H1 (cell line): ENCODE data around the gene MIR17HG. TPM values are rescaled to one million over a fixed set of nuclear protein-coding genes. Genes with fewer than 3 reads are reported as not detected.

ENCODE experiments used
- CTCF ChIA-PET: fragments of 300-600 bp; sonication (Branson Sonifier 250); formaldehyde crosslinking; loops from one replicate; lab custom pipeline; 2021; ENCODE audit not compliant: partially characterized antibody; lab: Charles Lee
- POLR2A ChIA-PET: fragments of 300-600 bp; sonication (Branson Sonifier 250); formaldehyde crosslinking; loops from one replicate; lab custom pipeline; 2021; ENCODE audit warnings: inconsistent platforms; ENCODE audit not compliant: partially characterized antibody; lab: Charles Lee
- DNase-seq, 2 experiments: peaks; one replicate each; pipeline versions ENCODE4 v3.0.0 to v3.0.0-alpha.2; 2010 to 2022; ENCODE audit warnings: low spot score in 2 of 2, low read depth in 1 of 2, mixed read lengths in 1 of 2
- FAIRE-seq: peaks from 2 replicates; lab custom pipeline; 2011; peaks lifted over from hg19 to GRCh38; lab: Jason Lieb, UNC
- H2AFZ ChIP-seq: 2 replicates; pipeline ENCODE4 v1.8.1; 2012; ENCODE audit warnings: low read length, inconsistent platforms
- H2AK5ac ChIP-seq: 2 replicates; pipeline ENCODE4 v1.6.1; 2013; ENCODE audit warnings: low read depth, low read length
- H2BK120ac ChIP-seq: replicated peaks from 2 replicates; pipeline ENCODE3; 2013; ENCODE audit warnings: low read depth, low read length, inconsistent platforms
- H2BK12ac ChIP-seq: 2 replicates; pipeline ENCODE4 v1.6.1; 2013; ENCODE audit warnings: low read depth, low read length
- H2BK15ac ChIP-seq: 2 replicates; pipeline ENCODE4 v1.6.1; 2013; ENCODE audit warnings: low read length
- H2BK20ac ChIP-seq: 2 replicates; pipeline ENCODE4 v1.6.1; 2013; ENCODE audit warnings: low read length
- H2BK5ac ChIP-seq: 2 replicates; pipeline ENCODE4 v1.6.1; 2013; ENCODE audit warnings: low read depth, low read length
- H3K14ac ChIP-seq: 2 replicates; pipeline ENCODE4 v1.6.1; 2013; ENCODE audit warnings: inconsistent platforms; ENCODE audit not compliant: insufficient read length
- H3K18ac ChIP-seq: 2 replicates; pipeline ENCODE4 v1.6.1; 2013; ENCODE audit warnings: low read length; ENCODE audit errors: extremely low read depth
- H3K23ac ChIP-seq: 2 replicates; pipeline ENCODE4 v1.6.1; 2013; ENCODE audit warnings: inconsistent platforms; ENCODE audit not compliant: insufficient read length
- H3K23me2 ChIP-seq: 2 replicates; pipeline ENCODE4 v1.6.1; 2013; ENCODE audit warnings: low read depth, low read length
- H3K27ac ChIP-seq: 2 replicates; pipeline ENCODE4 v1.6.1; 2011; ENCODE audit warnings: low read depth, low read length, inconsistent platforms
- H3K27me3 ChIP-seq, 4 experiments: replicated peaks in 1 of 4; 1 replicate in 1 of 4; 2 replicates in 3 of 4; pipeline versions ENCODE4 v1.6.1 to v1.8.1; 2011 to 2013; ENCODE audit warnings: low read length in 3 of 4, mild to moderate bottlenecking in 3 of 4, inconsistent platforms in 2 of 4, mixed read lengths in 2 of 4, moderate library complexity in 1 of 4; ENCODE audit not compliant: control insufficient read depth in 3 of 4, insufficient read depth in 3 of 4; ENCODE audit errors: extremely low read depth in 1 of 4
- H3K36me3 ChIP-seq, 4 experiments: 2 replicates each; pipeline versions ENCODE4 v1.6.1 to v1.8.1; 2011 to 2013; ENCODE audit warnings: mild to moderate bottlenecking in 4 of 4, low read length in 3 of 4, moderate library complexity in 2 of 4, control low read depth in 1 of 4, inconsistent platforms in 1 of 4; ENCODE audit not compliant: insufficient read depth in 4 of 4, control insufficient read depth in 2 of 4
- H3K4ac ChIP-seq: replicated peaks from 2 replicates; pipeline ENCODE3; 2013; ENCODE audit warnings: low read length, low read depth, mixed read lengths, inconsistent platforms; ENCODE audit not compliant: insufficient read length
- H3K4me1 ChIP-seq, 4 experiments: replicated peaks in 1 of 4; 1 replicate in 1 of 4; 2 replicates in 3 of 4; pipeline versions ENCODE4 v1.6.1 to v1.8.1; 2011 to 2013; ENCODE audit warnings: low read length in 3 of 4, inconsistent platforms in 2 of 4, mixed read lengths in 1 of 4; ENCODE audit not compliant: insufficient read depth in 4 of 4, control insufficient read depth in 3 of 4
- H3K4me2 ChIP-seq, 2 experiments: 2 replicates each; pipeline versions ENCODE4 v1.6.1 to v1.8.1; 2011 to 2013; ENCODE audit warnings: low read depth in 2 of 2, low read length in 2 of 2, control low read depth in 1 of 2, inconsistent platforms in 1 of 2, mild to moderate bottlenecking in 1 of 2; ENCODE audit not compliant: insufficient read depth in 1 of 2
- H3K4me3 ChIP-seq, 4 experiments: fragments of 200-600, 300-600 bp in 1 of 4; sonication (generic), shearing (Covaris generic), sonication (Bioruptor Twin) in 1 of 4; 2 replicates each; pipeline versions ENCODE4 v1.5.1 to v1.8.1; 2011 to 2016; ENCODE audit warnings: low read length in 4 of 4, low read depth in 3 of 4, control low read depth in 2 of 4, inconsistent platforms in 2 of 4, mild to moderate bottlenecking in 2 of 4, mixed read lengths in 1 of 4, moderate library complexity in 1 of 4; ENCODE audit not compliant: insufficient read depth in 2 of 4; ENCODE audit errors: extremely low read depth in 1 of 4
- H3K56ac ChIP-seq: replicated peaks from 2 replicates; pipeline ENCODE3; 2013; ENCODE audit warnings: low read depth, mild to moderate bottlenecking, mixed read lengths, low read length, inconsistent platforms; ENCODE audit not compliant: insufficient read length
- H3K79me1 ChIP-seq: 2 replicates; pipeline ENCODE4 v1.6.1; 2013; ENCODE audit warnings: low read depth, low read length, control low read depth
- H3K79me2 ChIP-seq, 2 experiments: 2 replicates each; pipeline versions ENCODE4 v1.6.1 to v1.8.1; 2012 to 2013; ENCODE audit warnings: low read length in 2 of 2, mild to moderate bottlenecking in 2 of 2, inconsistent platforms in 1 of 2; ENCODE audit not compliant: insufficient read depth in 2 of 2, control insufficient read depth in 1 of 2
- H3K9ac ChIP-seq, 4 experiments: replicated peaks in 1 of 4; 1 replicate in 1 of 4; 2 replicates in 3 of 4; pipeline versions ENCODE4 v1.6.1 to v1.8.1; 2011 to 2013; ENCODE audit warnings: low read depth in 3 of 4, low read length in 3 of 4, control low read depth in 2 of 4, mild to moderate bottlenecking in 2 of 4, moderate library complexity in 2 of 4, inconsistent platforms in 1 of 4; ENCODE audit errors: extremely low read depth in 1 of 4
- H3K9me3 ChIP-seq, 2 experiments: 2 replicates each; pipeline versions ENCODE4 v1.6.1 to v1.8.1; 2012 to 2013; ENCODE audit warnings: mild to moderate bottlenecking in 2 of 2, moderate library complexity in 2 of 2, control low read depth in 1 of 2, inconsistent platforms in 1 of 2, low read depth in 1 of 2, low read length in 1 of 2, mixed read lengths in 1 of 2; ENCODE audit not compliant: insufficient read depth in 2 of 2
- H4K20me1 ChIP-seq, 2 experiments: replicated peaks in 1 of 2; 2 replicates each; pipeline versions ENCODE3 to v1.8.1; 2011 to 2013; ENCODE audit warnings: inconsistent platforms in 2 of 2, low read length in 2 of 2, mild to moderate bottlenecking in 1 of 2; ENCODE audit not compliant: insufficient read depth in 2 of 2, control insufficient read depth in 1 of 2
- H4K5ac ChIP-seq: 2 replicates; pipeline ENCODE4 v1.6.1; 2013; ENCODE audit warnings: low read length, low read depth, mixed read lengths, inconsistent platforms; ENCODE audit not compliant: insufficient read length
- H4K8ac ChIP-seq: 2 replicates; pipeline ENCODE4 v1.8.0; 2013; ENCODE audit warnings: mild to moderate bottlenecking, moderate library complexity, low read length, inconsistent platforms; ENCODE audit not compliant: insufficient read depth; ENCODE audit errors: extremely low read depth
- H4K91ac ChIP-seq: replicated peaks from 2 replicates; pipeline ENCODE3; 2013; ENCODE audit warnings: low read length, mixed read lengths, inconsistent platforms; ENCODE audit not compliant: insufficient read length
- BCL11A ChIP-seq, 2 experiments: IDR thresholded peaks; one replicate each; pipeline ENCODE4 v1.6.1; 2011; ENCODE audit warnings: low read depth in 2 of 2, low read length in 2 of 2, mild to moderate bottlenecking in 2 of 2
- E2F6 ChIP-seq: IDR thresholded peaks from 2 replicates; pipeline ENCODE4 v1.6.1; 2012; ENCODE audit warnings: inconsistent platforms
- WGBS, 2 experiments: shearing (Covaris generic) in 1 of 2; methylation state at CpG; one replicate each; pipeline versions ENCODE4 v1.1.6 to v1.1.7; 2013 to 2015; ENCODE audit warnings: low lambda C conversion rate in 2 of 2, mixed read lengths in 2 of 2, inconsistent platforms in 1 of 2, low coverage in 1 of 2, missing lambda C conversion rate in 1 of 2; ENCODE audit not compliant: insufficient replicate concordance in 2 of 2, insufficient coverage in 1 of 2, insufficient read length in 1 of 2; ENCODE audit errors: extremely low coverage in 1 of 2, missing lambda C conversion rate in 1 of 2; 5-methylcytosine and 5-hydroxymethylcytosine counted together
- polyA plus RNA-seq, 7 experiments: library from polyadenylated mRNA; depleted of rRNA in 3 of 7; stranded (reverse) in 5 of 7; unstranded in 2 of 7; fragments of >200 nt in 5 of 7; fragments of 200-250 nt in 2 of 7; gene quantifications; 1 replicate in 5 of 7; 2 replicates in 1 of 7; 4 replicates in 1 of 7; pipeline versions ENCODE4 v1.2.1 to v1.2.3, GENCODE V29; 2011 to 2013; ENCODE audit warnings: missing spikeins in 2 of 7, mixed read lengths in 2 of 7
- total RNA-seq: library from RNA; stranded (reverse); fragmentation: NEBNext Ultra II Directional; extraction: Animal tissue kit (Norgen Biotek cat#: 25700); gene quantifications from 2 replicates; pipeline ENCODE4 v1.2.1, GENCODE V29; 2021

The MIR17HG gene
- total and polyA plus RNA-seq, 2 of the 8 experiments (the other 6 are each of a cell fraction or from before 2014, with no cell fraction given): 11.5 to 36.9 TPM

- Histone ChIP-seq H2AK5ac (no peak overlapping the region), H3K18ac (no peak overlapping the region), H3K9ac (peak overlapping the region; percentile 74 to 98 (median 80)), H2BK12ac (no peak overlapping the region), H3K4me3 (peak overlapping the region; percentile 51 to 90 (median 63)), H3K23ac (no peak overlapping the region), H4K5ac (no peak overlapping the region), H3K4ac (peak overlapping the region; percentile 13), H3K36me3 (peaks cover 13 to 29% (median 22%) of the 10 kb centered on the region in 4 experiments), H3K79me1 (peaks cover 4% of the 10 kb centered on the region; the same call in 1 of the 2 replicates), H3K4me1 (peaks cover 0 to 9% (median 6%) of the 10 kb centered on the region in 4 experiments; a peak in 5 of 7 replicates), H4K91ac (no peak overlapping the region), H3K14ac (no peak overlapping the region), H4K20me1 (peaks cover 11% of the 10 kb centered on the region in 2 experiments), H4K8ac (peak overlapping the region; percentile 75; the same call in 1 of the 2 replicates), H2BK5ac (peak overlapping the region; percentile 69; the same call in 1 of the 2 replicates), H3K79me2 (peaks cover 13 to 38% of the 10 kb centered on the region in 2 experiments), H2BK15ac (no peak overlapping the region), H2BK120ac (no peak overlapping the region), H3K23me2 (peaks cover 2% of the 10 kb centered on the region; the same call in 1 of the 2 replicates), H3K4me2 (peak overlapping the region; percentile 73 to 85), H3K27ac (peak overlapping the region; percentile 77), H2BK20ac (no peak overlapping the region), H3K27me3 (no peaks in the 10 kb centered on the region), H2AFZ (no peak overlapping the region; the same call in 1 of the 2 replicates), H3K56ac (no peak overlapping the region), H3K9me3 (no peaks in the 10 kb centered on the region)
- ChIA-PET POLR2A (interaction anchor here (0.6 to 3.6 kb wide), 13 partner anchors 11 to 192 kb away, joined by 3 to 59 read pairs (median 4); no protein-coding TSS in a partner anchor), CTCF (interaction anchor here (0.7 to 1.0 kb wide), 2 partner anchors 33 to 35 kb away, joined by 5 to 6 read pairs; no protein-coding TSS in a partner anchor)
- 8% methylated on average over 11 of the region's 11 CpGs; no CpG with 5 or more reads in 1 of the 2 experiments for WGBS, 2 experiments
- FAIRE-seq (no peak), DNase-seq (no peak)
- TF ChIP-seq BCL11A (IDR thresholded peaks at IDR 0.05; ENCODE audit: low read depth in 2 of 2, low read length in 2 of 2) (no peak), E2F6 (peak; percentile 74; the same call in 1 of the 2 replicates)
Observed at GRCh38 chr13:91346850-91347201, 661 bp upstream of the MIR17HG start.
